Central memory CD4-positive, alpha-beta T cell (primary cell): ENCODE measurements around the gene GAB2.
"Not testable (repeated sequence)": the region's sequence is repeated elsewhere in the genome, so short reads cannot be mapped to it uniquely, and the experiment has no call there.

Experiments used
- DNase-seq: peaks from one replicate; pipeline ENCODE4 v3.0.0; 2022

The GAB2 gene

DNA sequence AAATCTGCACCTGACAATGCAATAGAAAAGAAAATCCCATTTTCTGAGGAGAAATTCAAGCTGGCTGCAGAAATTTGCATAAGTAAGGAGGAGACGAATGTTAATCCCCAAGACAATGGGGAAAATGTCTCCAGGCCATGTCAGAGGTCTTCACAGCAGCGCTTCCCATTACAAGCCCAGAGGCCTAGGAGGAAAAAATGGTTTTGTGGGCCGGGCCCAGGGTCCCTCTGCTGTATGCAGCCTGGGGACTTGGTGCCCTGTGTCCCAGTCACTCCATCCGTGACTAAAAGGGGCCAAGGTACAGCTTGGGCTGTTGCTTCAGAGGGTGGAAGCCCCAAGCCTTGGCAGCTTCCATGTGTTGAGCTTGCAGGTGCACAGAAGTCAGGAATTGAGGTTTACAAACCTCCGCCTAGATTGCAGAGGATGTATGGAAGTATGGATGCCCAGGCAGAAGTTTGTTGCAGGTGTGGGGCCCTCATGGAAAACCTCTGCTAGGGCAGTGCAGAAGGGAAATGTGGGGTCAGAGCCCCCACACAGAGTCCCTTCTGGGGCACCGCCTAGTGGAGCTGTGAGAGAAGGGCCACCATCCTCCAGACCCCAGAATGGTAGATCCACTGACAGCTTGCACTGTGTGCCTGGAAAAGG lies 144.9 kb downstream of the GAB2 start:
- DNase-seq, result not testable (repeated sequence)

DNA sequence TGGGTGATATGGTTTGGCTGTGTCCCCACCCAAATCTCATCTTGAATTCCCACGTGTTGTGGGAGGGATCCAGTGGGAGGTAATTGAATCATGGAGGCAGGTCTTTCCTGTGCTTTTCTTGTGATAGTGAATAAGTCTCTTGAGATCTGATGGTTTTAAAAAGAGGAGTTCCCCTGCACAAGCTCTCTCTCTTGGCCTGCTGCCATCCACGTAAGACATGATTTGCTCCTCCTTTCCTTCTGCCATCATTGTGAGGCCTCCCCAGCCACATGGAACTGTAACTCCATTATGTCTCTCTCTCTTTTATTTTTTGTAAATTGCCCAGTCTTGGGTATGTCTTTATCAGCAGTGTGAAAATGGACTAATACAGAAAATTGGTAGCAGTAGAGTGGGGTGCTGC lies 145.8 kb downstream of the GAB2 start:
- DNase-seq, result not testable (repeated sequence)

DNA sequence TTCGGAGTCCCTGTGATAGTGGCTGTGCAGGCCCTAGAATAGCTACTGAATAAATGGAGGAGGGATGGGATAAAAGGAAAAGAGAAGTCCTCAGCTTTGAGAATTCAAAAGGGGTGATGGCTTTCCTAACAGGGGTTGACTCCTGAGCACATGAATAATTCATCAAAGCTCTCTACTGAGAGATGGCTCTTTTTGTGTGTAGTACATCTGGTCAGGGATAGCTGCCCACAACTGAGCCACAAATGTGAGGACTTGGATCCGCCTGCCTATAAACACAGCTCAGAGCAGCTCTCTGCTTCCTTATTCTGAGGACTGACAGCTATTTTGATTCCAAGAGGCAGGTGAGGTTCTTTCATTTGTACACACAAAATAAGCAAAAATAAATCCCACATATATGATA lies 146.6 kb downstream of the GAB2 start:
- no peak for DNase-seq

DNA sequence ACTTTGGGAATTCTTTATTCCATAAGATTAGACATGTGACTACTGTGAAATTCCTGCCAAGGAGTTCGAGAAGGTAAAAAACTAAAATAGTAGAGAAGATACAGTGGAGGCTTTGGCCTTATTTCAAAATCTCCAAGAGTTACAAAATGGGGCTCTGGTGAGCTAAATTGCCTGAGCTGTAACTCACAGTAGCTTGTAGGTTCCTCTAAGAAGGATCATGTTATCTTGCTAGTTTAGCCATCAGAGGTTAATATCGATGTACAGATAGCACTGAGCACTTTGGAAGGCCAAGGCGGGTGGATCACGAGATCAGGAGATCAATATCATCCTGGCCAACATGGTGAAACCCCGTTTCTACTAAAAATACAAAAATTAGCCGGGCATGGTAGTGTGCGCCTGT lies 147.8 kb downstream of the GAB2 start:
- no peak for DNase-seq

DNA sequence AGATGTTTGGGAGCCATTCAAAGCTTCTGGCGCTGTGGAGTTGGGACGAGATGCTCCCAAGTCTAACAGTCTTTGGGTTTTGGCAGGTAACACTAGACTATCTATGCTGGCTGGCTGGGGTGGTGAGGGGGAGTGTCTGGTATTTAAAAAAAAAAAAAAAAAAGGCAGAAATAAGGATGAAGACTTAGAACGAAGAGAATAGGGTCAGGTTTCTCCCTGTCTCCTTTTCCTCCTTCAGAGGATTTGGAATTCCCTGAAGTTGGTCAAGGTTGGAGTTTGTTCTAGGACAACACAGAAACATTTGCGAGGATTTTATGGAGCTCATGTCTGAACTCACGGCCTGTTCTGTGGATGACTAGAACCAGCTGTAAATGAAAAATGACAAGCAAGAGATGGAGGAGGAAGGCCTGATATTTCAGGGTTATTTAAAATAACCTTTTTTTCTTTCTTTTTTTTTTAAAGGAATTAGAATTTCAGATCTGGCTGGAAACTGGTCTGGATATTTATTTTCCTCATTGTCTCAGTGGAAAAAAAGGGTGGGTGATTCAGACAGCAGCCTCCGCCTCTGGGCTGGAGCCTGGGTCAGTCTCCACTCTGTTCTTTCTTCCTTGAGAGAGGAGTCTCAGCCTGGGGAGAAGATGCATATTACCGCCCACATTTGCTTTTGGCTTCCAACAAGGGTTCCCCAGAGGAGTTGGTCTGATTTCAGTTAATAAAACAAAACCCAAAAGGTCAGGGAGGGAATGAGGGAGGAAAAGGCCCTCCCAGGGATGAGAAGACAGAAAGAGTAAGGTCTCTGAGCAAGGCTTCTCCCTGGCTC lies 148.8 kb downstream of the GAB2 start:
- no peak for DNase-seq

DNA sequence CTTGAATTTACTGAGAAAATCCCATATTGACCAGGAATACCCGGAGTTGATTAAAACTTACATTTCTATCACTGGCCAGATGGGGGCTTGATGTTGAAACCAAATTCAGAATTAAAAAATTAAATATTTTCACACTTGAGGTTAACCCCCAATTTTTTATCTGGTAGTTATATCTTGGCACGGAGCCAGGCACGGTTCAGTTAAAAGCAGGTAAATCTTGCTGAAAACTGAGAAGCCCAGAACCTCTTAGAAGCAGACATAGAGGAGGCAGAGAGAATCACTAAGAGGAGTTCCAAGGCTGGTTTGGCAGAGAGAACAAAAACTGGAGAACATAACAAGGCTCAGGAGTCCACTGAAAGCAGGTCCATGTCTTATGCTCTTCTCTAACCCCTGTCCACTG lies 151.2 kb downstream of the GAB2 start:
- DNase-seq, result no peak

DNA sequence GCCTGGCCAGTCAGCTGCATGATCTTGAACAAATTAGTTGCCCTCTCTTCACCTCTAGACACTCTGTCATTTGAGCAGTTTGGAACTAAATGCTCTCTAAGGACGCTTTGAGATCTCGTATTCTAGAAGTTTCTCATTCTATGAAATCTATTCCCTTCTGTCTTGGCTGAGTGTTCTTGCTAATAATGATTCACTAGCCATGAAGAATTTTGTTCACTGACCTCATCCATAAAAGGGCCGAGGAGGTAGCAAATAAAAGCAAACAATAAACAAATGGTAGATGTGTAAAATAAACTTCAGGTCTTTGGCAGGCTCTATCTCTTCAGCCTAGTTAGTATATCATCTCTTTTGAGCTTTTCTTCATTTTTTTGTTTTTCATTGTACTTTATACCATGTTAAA lies 152.3 kb downstream of the GAB2 start:
- DNase-seq, result no peak

DNA sequence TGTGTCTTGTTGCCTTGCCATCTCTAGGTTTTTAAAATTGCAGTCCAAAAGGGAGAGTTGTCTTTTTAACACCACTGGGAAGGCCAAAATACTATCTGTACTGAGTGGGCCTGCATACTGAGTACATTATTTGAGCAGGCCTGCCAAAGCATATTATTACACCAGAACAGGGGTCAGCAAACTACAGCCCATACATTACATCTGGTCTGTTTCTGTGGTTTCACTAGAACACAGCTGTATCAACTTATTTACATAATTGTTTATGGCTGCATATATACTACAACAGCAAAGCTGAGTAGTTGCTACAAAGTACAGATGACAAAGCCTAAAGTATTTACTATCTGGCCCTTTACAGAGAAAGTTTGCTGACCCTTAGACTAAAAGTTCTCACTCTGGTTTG lies 154.9 kb downstream of the GAB2 start:
- DNase-seq, result no peak

DNA sequence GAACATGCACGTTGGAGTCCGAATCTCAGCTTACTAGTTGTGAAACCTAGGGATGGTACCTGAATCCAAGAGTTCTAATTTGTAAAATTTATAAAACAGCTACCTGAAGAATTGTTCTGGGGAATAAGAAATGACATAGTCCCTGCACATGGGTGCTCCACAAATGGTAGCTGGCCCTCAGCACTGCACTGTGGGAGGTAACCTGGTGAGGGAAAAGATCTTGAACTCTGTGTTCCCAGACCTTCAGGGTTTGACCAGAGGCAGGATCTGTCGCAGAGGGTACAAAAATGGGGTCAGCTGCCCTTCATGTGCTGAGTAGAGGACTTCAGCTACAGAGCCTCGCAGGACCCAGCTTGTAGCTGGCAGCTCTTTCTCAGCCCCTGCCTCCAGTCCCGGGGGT lies 155.4 kb downstream of the GAB2 start:
- no peak for DNase-seq

DNA sequence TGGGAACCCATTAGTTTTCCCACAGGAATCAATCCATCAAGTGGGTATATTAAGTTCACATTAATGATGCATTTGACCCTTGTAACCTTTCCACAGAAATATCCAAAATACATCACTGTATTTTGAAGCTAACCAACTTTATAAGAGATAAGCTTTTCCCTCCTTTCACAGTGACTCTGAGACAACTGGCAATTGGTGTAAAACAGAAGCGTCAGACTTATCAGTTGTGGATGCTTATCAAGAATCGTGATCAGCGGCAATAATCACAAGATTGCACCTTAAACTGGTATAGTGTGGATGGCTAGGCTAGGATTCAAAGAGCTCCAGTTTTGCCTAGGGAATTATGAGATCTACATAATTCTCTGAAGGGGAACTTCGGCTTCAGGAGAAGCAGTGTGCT lies 155.8 kb downstream of the GAB2 start:
- no peak for DNase-seq

DNA sequence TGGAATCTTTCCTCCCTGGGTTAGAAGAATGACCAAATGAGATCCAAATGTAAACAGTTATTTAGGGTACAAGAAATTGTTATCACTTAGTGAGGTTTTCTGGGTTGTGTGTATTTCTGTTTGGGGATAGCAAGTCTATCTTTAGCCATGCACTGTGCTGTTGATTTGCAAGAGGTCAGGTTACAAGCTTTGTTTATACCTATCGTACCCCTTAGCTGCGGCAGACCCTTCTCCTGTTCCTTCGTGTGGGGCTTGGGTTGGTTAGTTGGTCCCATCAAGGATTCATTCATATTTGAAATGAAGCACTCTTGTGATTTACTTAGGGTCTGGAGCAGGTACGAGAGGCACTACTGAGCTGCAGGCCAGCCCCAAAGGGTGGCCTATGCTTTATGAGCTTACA lies 156.3 kb downstream of the GAB2 start:
- no peak for DNase-seq

DNA sequence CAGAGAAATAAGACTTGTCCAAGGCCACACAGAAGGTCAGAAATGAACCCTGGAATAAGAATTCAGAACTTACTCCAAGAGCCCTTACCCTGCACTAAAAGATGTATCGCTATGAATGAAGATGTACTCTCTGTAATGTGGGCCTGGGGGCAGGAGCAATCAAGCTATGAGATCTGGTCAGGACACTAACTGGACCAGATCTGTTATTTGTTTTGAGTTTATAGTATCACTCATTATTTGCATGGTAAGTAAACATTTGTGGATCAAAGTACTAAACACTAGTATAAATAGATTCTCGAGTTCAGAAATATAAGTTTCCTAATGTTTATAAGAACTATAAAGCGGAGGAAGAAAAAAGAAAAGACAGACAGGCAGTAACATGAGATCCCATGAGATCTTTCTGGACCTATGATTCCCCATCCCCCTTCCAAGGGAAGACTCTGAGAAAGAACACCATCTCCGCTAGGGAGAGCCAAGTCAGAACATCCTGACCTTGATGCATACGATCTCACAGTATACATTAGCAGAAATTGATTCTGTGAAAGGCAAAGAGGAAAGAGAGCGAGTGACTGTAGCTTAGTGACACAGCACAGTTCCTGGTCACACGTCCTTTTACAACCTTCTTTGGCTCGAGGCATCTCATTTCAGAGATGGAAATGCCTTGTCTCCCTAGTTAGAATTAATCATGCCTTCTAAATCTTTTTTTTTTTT lies 157.7 kb downstream of the GAB2 start:
- DNase-seq, result no peak

DNA sequence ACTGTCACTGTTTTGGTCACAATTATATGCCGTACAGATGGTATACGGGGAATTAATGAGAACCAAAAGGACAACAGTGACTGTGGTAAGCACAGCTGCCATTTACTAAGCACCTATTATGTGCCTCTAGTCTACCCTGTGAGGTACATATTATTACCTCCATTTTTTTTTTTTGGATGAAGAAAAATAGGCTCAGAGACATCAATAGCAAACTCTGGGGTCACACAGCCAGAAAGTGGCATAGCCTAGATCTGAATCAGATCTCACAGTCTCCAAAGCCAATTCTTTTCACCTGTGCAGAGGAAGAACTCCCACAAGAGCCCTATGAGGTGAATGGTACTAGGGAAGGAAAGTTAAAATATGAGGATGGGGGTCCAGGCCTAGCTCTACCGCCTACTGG lies 160.0 kb downstream of the GAB2 start:
- no peak for DNase-seq

DNA sequence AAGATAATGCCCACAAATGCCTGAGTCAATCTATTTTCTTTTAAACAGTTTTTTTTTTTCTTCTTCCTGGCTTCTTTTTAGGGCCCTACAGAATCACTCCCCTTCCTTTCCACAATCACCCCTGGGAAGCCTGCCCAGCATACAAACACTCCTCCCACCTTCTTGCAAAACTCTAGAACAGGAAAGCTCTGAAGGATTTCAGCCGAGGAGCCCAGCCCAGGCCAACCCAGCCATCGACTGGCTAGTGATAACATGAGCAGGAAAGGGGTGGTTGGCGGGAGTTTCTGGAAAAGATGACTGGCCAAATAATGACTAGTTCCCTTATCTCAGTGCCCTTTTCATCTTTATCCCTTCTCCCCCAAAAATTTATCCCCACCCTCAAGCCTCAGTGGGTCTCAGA lies 160.7 kb downstream of the GAB2 start:
- no peak for DNase-seq

DNA sequence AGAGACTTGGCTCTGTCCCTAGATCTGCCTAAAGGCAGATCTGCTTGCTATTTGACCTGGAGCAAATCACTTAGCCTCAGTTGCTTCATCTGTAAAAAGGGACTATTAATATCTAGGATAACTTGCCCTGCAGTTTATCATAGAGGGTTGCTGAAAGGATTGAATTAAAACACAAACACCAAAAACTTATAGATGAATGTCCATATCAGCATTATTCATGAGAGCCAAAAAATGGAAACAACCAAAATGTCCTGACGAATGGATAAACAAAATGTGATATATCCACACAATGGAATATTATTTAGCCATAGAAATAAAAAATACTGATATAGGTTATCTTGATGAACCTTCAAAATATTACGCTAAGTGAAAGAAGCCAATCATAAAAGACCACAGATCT lies 161.7 kb downstream of the GAB2 start:
- DNase-seq, result no peak

DNA sequence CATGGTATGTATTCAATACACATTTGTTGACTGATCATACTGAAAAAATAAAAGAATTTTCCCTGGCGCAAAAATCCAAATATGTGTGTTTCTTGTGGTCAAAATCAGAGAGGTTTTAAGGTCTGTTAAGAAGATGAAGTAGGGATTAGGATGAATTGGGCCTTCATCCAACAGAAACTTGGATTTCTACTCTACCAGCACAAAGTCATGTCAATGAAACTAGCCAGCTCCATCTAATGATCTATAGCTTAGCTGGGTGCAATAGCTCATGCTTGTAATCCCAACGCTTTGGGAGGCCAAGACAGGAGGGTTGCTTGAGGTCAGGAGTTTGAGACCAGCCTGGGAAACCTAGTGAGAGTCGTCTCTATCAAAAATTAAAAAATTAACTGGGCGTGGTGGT lies 163.4 kb downstream of the GAB2 start:
- DNase-seq, result no peak

DNA sequence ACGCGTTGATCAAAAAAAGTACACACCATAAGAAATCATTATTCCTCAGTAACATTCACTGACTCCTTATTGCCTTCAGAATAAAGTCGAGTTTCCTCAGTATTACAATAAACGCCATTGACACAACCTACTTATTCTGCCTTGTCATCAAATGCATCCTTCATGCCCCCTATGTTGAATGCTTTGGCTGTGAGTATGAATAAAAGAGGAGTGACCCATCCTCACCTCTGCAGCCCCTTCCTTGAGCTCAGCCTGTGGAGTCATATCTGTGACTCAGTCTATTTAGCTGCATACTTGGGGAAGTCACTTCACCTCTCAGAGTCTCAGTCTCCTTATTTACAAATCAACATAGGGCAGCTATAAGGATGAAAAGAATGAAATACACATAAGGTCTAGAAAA lies 163.8 kb downstream of the GAB2 start:
- DNase-seq, result no peak

DNA sequence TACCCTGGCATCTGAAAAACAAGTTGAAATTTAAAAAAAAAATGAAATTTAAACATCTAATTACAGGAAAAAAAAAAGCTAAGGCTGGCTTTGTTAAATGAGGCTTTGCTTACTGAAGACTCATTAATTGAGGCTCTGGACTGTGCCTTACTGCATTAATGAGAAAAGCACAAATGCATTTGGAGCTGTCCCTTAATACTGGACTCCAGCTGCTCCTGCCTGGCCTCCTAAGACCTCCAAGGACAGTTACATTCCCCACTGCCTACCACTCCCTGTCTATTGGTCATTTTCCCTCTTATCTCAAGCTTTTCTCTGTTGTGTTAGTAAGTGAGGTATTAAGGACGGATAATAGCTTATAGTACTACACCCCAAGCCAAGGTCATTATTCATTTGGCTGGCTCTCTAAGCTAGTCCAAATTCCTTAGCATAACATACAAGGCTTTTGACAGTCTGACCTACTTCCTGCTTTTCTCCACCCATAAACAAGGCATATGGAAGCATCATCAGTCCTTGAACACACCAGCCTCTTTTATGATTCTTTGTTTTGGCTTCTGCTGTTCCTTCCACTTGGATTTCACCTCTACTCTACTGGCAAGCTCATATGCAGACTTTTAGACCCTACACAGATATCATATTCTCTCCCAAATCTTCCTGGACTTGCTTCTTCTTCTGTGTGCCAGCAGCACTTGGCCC lies 166.4 kb downstream of the GAB2 start:
- no peak for DNase-seq

DNA sequence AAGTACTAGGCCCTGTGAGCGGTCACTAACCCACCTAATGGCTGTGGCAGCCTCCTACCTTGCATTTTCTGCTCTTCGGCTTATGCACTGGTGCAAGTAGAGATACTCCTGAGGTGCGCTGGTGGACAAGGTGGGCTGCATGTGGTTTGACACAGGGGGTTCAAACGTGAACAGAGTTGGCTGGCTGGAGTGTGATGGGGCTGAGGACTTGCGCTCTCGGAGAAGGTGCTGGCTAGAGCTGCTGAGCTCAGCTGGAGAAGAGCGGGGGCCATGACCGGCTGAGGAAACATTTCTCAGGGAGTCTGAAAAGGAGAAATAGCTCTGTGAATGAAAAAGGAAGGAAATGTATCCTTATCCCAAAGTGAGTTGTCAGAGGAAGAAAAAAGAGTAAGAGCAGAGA lies 167.5 kb downstream of the GAB2 start:
- DNase-seq, result no peak

DNA sequence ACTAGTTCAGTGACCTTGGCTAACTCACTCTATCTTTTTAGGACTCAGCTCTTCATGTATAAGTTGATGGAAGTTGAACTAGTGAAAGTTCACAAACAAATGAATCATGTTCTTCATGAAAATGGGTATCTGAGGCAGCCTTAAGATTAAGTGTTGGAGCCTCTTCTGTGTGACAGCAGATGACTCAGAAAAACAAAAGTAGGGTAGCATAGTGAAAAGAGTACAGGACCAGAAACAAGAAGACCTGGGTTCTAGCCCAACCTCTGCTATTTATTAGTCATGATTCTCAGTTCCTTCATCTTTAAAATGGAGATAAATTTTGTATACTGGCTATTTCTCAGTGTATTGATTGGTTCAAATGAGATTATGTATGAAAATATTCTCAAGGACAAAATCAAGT lies 168.7 kb downstream of the GAB2 start:
- DNase-seq, result no peak

DNA sequence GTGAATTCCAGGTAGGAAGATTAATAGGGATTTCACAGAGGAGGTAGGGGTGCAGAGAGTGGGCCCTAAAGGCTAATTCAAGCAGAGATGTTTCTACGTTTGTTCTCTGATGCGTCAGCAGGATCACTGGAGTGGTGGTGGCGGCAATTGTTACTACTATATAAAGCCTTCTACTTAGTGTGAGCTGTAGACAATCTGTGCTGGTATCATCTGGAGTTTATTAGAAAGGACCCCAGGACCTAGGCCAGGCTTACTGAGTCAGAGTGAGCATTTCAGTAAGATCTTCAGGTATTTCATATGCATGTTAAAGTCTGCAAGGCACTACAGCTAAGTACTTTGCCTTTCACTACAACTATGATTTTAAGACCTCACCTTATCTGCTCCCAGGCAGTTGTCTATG lies 169.4 kb downstream of the GAB2 start:
- no peak for DNase-seq

DNA sequence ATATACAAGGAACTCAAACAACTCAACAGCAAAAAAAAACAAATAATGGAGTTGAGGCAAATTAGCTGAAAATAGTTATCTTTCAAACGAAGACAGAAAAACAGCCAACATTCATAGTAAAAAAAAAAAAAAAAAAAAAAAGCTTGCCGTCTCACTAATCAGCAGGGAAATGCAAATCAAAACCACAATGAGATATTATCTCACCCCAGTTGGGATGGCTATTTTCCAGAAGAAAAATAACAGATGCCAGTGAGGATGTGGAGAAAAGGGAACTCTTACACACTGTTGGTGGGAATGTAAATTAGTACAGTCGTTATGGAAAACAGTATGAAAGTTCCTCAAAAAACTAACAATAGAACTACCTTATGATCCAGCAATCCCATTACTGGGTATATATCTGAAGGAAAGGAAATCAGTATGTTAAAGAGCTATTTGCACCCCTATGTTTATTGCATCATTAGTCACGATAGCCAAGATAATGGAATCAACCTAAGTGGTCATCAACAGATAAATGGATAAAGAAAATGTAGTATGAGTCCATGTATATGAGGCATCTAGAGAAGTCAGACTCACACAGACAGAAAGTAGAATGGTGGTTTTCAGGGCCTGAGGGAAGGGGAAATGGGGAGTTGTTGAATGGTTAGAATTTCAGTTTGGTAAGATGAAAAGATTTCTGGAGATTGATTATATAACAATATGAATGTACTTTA lies 172.9 kb downstream of the GAB2 start:
- no peak for DNase-seq

DNA sequence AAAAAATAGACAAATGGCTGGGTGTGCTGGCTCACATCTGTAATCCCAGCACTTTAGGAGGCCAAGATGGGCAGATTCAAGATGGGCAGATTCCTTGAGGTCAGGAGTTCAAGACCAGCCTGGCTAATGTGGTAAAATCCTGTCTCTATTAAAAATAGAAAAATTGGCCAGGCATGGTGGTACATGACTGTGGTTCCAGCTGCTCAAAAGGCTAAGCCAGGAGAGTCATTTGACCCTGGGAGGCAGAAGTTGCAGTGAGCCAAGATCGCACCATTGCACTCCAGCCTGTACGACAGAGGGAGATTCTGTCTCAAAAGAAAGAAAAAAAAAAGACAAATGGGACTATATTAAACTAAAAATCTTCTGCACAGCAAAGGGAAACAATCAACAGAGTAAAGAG lies 173.5 kb downstream of the GAB2 start:
- DNase-seq, result no peak
